NCI-H2081 treated with DMSO at 0.1 percent for 48 hours (cell line): ENCODE data around the gene PRKAR2B.

Source experiments
- DNase-seq: peaks from one replicate; lab custom pipeline; 2025; lab: John Stamatoyannopoulos, UW

Gene PRKAR2B

GRCh38 chr7:107185716-107186115 lies 141.2 kb downstream of the PRKAR2B start:
- no peak for DNase-seq

- DNase-seq, result no peak
Measured at GRCh38 chr7:107186240-107186639, 141.7 kb downstream of the PRKAR2B start.

- DNase-seq, result no peak
Measured at GRCh38 chr7:107187774-107188173, 143.3 kb downstream of the PRKAR2B start.

- no peak for DNase-seq
Measured at GRCh38 chr7:107190090-107190489, 145.6 kb downstream of the PRKAR2B start.

- DNase-seq, result no peak
Measured at GRCh38 chr7:107194052-107194451, 149.5 kb downstream of the PRKAR2B start.

- no peak for DNase-seq
Measured at GRCh38 chr7:107196834-107197610, 152.5 kb downstream of the PRKAR2B start.

- DNase-seq, result peak; percentile 82
Measured at GRCh38 chr7:107201795-107202450, 157.4 kb downstream of the PRKAR2B start.

- DNase-seq, result no peak
Measured at GRCh38 chr7:107203607-107204006, 159.1 kb downstream of the PRKAR2B start.

GRCh38 chr7:107206136-107206535 lies 161.6 kb downstream of the PRKAR2B start:
- no peak for DNase-seq

GRCh38 chr7:107206706-107207105 lies 162.2 kb downstream of the PRKAR2B start:
- no peak for DNase-seq

GRCh38 chr7:107207459-107207858 lies 163.0 kb downstream of the PRKAR2B start:
- no peak for DNase-seq

- DNase-seq, result no peak
Measured at GRCh38 chr7:107208024-107208521, 163.6 kb downstream of the PRKAR2B start.

GRCh38 chr7:107208563-107208962 lies 164.1 kb downstream of the PRKAR2B start:
- DNase-seq, result no peak

GRCh38 chr7:107209565-107209964 lies 165.1 kb downstream of the PRKAR2B start:
- no peak for DNase-seq

- no peak for DNase-seq
Measured at GRCh38 chr7:107210400-107210799, 165.9 kb downstream of the PRKAR2B start.
